Fibroblast of lung (primary cell): ENCODE data around the gene TANC1. TPM values are rescaled to one million over a fixed set of nuclear protein-coding genes. Genes with fewer than 3 reads are reported as not detected.

Experiments used
- DNase-seq, 2 donors: peaks; one replicate each; pipeline versions ENCODE4 v3.0.0 to v3.0.0-alpha.2; 2010; ENCODE audit warnings: low read depth in 2 of 2
- H2AFZ ChIP-seq: 2 replicates; pipeline ENCODE4 v1.5.1; 2012; ENCODE audit warnings: low read length, control low read depth, inconsistent platforms
- H3K27ac ChIP-seq: 2 replicates; pipeline ENCODE4 v1.5.1; 2011; ENCODE audit warnings: low read length, control low read depth; ENCODE audit not compliant: insufficient read depth
- H3K27me3 ChIP-seq: 2 replicates; pipeline ENCODE4 v1.5.1; 2011; ENCODE audit warnings: mild to moderate bottlenecking, low read length; ENCODE audit not compliant: control insufficient read depth, insufficient read depth
- H3K36me3 ChIP-seq: 2 replicates; pipeline ENCODE4 v1.5.1; 2011; ENCODE audit warnings: low read length; ENCODE audit not compliant: control insufficient read depth, insufficient read depth
- H3K4me1 ChIP-seq: 2 replicates; pipeline ENCODE4 v1.5.1; 2011; ENCODE audit warnings: low read length; ENCODE audit not compliant: control insufficient read depth, insufficient read depth; ENCODE audit errors: extremely low read depth
- H3K4me2 ChIP-seq: 2 replicates; pipeline ENCODE4 v1.5.1; 2011; ENCODE audit warnings: low read length, control low read depth; ENCODE audit not compliant: insufficient read depth; ENCODE audit errors: extremely low read depth
- H3K4me3 ChIP-seq, 4 experiments: fragments of 200-600 bp in 1 of 4; sonication (generic) in 1 of 4; replicated peaks in 1 of 4; 2 replicates each; pipeline ENCODE4 v1.5.1; 2011 to 2016; ENCODE audit warnings: low read length in 4 of 4, low read depth in 3 of 4, mild to moderate bottlenecking in 3 of 4, control low read depth in 2 of 4, inconsistent platforms in 1 of 4, mixed read lengths in 1 of 4; ENCODE audit not compliant: insufficient read depth in 1 of 4; ENCODE audit errors: control extremely low read depth in 1 of 4
- H3K79me2 ChIP-seq: 2 replicates; pipeline ENCODE4 v1.5.1; 2012; ENCODE audit warnings: mild to moderate bottlenecking, low read length, inconsistent platforms; ENCODE audit not compliant: control insufficient read depth, insufficient read depth
- H3K9ac ChIP-seq: 2 replicates; pipeline ENCODE4 v1.5.1; 2011; ENCODE audit warnings: mild to moderate bottlenecking, low read length, control low read depth; ENCODE audit not compliant: insufficient read depth
- H3K9me3 ChIP-seq: 2 replicates; pipeline ENCODE4 v1.5.1; 2012; ENCODE audit warnings: low read depth, low read length; ENCODE audit not compliant: control insufficient read depth, insufficient read depth
- H4K20me1 ChIP-seq: 2 replicates; pipeline ENCODE4 v1.5.1; 2011; ENCODE audit warnings: low read length; ENCODE audit not compliant: control insufficient read depth, insufficient read depth; ENCODE audit errors: extremely low read depth
- CTCF ChIP-seq, 2 donors: IDR thresholded peaks in 1 of 2; conservative IDR thresholded peaks in 1 of 2; 1 replicate in 1 of 2; 2 replicates in 1 of 2; pipeline ENCODE4 v1.5.1; 2011 to 2012; ENCODE audit warnings: low read length in 2 of 2, control low read depth in 1 of 2, inconsistent platforms in 1 of 2, low read depth in 1 of 2, mild to moderate bottlenecking in 1 of 2
- EZH2 ChIP-seq: IDR thresholded peaks from 2 replicates; pipeline ENCODE4 v1.5.1; 2012; ENCODE audit warnings: low read length, control low read depth, mild to moderate bottlenecking; ENCODE audit errors: missing control alignments
- polyA plus RNA-seq, 2 donors: library from polyadenylated mRNA; depleted of rRNA in 1 of 2; stranded (reverse) in 1 of 2; unstranded in 1 of 2; fragments of >200 nt; gene quantifications; 2 replicates each; pipeline ENCODE4 v1.2.1, GENCODE V29; 2011 to 2012; ENCODE audit warnings: missing spikeins in 1 of 2
- total RNA-seq: library from RNA; depleted of rRNA; stranded (reverse); fragments of >200 nt; gene quantifications from 2 replicates; pipeline ENCODE4 v1.2.1, GENCODE V29; 2014

The TANC1 gene
- total and polyA plus RNA-seq, 2 donors (not counting 1 experiment from before 2014, with no cell fraction given) = 32.7 to 41.9 TPM

GRCh38 chr2:159262904-159263303, 294.5 kb downstream of the TANC1 start:
- Histone ChIP-seq H3K36me3 (peaks cover 2% of the 10 kb centered on the region), H3K9ac (no peak overlapping the region), H4K20me1 (no peaks in the 10 kb centered on the region), H3K27me3 (no peaks in the 10 kb centered on the region), H2AFZ (no peak overlapping the region), H3K9me3 (no peaks in the 10 kb centered on the region), H3K27ac (no peak overlapping the region), H3K4me2 (no peak overlapping the region), H3K4me1 (no peaks in the 10 kb centered on the region), H3K4me3 (no peak overlapping the region), H3K79me2 (no peaks in the 10 kb centered on the region)
- TF ChIP-seq EZH2 = no peak
- DNase-seq = no peak

DNA sequence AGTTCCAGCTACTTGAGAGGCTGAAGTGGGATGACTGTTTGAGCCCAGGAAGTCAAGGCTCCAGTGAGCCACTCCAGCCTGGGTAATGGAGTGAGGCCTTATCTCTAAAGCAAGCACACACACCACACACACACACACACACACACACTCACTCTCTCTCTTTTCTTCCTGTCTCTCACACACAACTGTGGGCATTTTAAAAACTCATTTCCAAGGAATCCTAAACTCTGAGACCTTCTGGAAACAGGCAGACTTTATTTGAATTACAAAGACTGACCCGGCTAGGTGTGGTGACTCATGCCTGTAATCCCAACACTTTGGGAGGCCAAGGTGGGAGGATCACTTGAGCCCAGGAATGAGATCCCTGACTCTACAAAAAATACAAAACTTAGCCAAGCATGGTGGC, 296.7 kb downstream of the TANC1 start:
- no peak overlapping the region for H3K27ac ChIP-seq
- no peaks in the 10 kb centered on the region for H3K4me1 ChIP-seq
- no peaks in the 10 kb centered on the region for H4K20me1 ChIP-seq
- no peak overlapping the region for H3K4me3 ChIP-seq
- H3K27me3 ChIP-seq = no peaks in the 10 kb centered on the region
- no peak overlapping the region for H2AFZ ChIP-seq
- no peaks in the 10 kb centered on the region for H3K9me3 ChIP-seq
- no peak overlapping the region for H3K4me2 ChIP-seq
- H3K79me2 ChIP-seq = no peaks in the 10 kb centered on the region
- H3K36me3 ChIP-seq = no peaks in the 10 kb centered on the region
- no peak for TF ChIP-seq EZH2
- no peak for TF ChIP-seq CTCF (conservative IDR thresholded peaks at IDR 0.05 in 1 of 2, IDR thresholded peaks at IDR 0.05 in 1 of 2; ENCODE audit: low read depth in 1 of 2, low read length in 2 of 2)
- peak in 1 of 2 donors; percentile 82 for DNase-seq
- no peak overlapping the region for H3K9ac ChIP-seq

GRCh38 chr2:159266554-159266953, 298.1 kb downstream of the TANC1 start:
- Histone ChIP-seq H3K9me3 (no peaks in the 10 kb centered on the region), H2AFZ (no peak overlapping the region), H3K4me2 (no peak overlapping the region), H3K27ac (no peak overlapping the region), H3K27me3 (no peaks in the 10 kb centered on the region), H3K79me2 (no peaks in the 10 kb centered on the region), H3K36me3 (no peaks in the 10 kb centered on the region), H4K20me1 (no peaks in the 10 kb centered on the region), H3K4me3 (no peak overlapping the region), H3K4me1 (no peaks in the 10 kb centered on the region), H3K9ac (no peak overlapping the region)
- DNase-seq = no peak
- TF ChIP-seq EZH2 (no peak), CTCF (conservative IDR thresholded peaks at IDR 0.05 in 1 of 2, IDR thresholded peaks at IDR 0.05 in 1 of 2; ENCODE audit: low read depth in 1 of 2, low read length in 2 of 2) (no peak)
